HCT116 (cell line): ENCODE results near the gene UBE2E1.

Experiments
- CTCF ChIP-seq, 3 experiments: fragments of 200-600 bp in 1 of 3; sonication (generic) in 1 of 3; IDR thresholded peaks in 2 of 3; conservative IDR thresholded peaks in 1 of 3; 2 replicates each; pipeline ENCODE4 v1.5.1; 2012 to 2017; ENCODE audit warnings: low read depth in 2 of 3, low read length in 2 of 3, antibody characterized with exemption in 1 of 3, borderline replicate concordance in 1 of 3, control low read depth in 1 of 3, mild to moderate bottlenecking in 1 of 3, mixed read lengths in 1 of 3, mixed run types in 1 of 3, moderate library complexity in 1 of 3; ENCODE audit not compliant: insufficient read depth in 1 of 3
- FOSL1 ChIP-seq: IDR thresholded peaks from 2 replicates; pipeline ENCODE4 v1.6.1; 2012; ENCODE audit warnings: low read depth
- MAX ChIP-seq: IDR thresholded peaks from 2 replicates; pipeline ENCODE4 v1.6.1; 2012
- RAD21 ChIP-seq: IDR thresholded peaks from 2 replicates; pipeline ENCODE4 v1.6.1; 2012; ENCODE audit warnings: low read depth, mild to moderate bottlenecking
- SP1 ChIP-seq: IDR thresholded peaks from 2 replicates; pipeline ENCODE4 v1.6.1; 2012; ENCODE audit warnings: low read depth
- YY1 ChIP-seq: IDR thresholded peaks from 2 replicates; pipeline ENCODE4 v1.6.1; 2011; ENCODE audit warnings: low read length, low read depth, moderate library complexity, mild to moderate bottlenecking; ENCODE audit not compliant: insufficient replicate concordance; ENCODE audit errors: extremely low read depth

GRCh38 chr3:23826382-23827064 is 20.8 kb downstream of the UBE2E1 start:
- TF ChIP-seq CTCF (IDR thresholded peaks at IDR 0.05 in 2 of 3, conservative IDR thresholded peaks at IDR 0.05 in 1 of 3; ENCODE audit: borderline replicate concordance in 1 of 3, insufficient read depth in 1 of 3, low read depth in 2 of 3, low read length in 2 of 3) (no peak), SP1 (no peak), FOSL1 (no peak), YY1 (no peak), RAD21 (no peak), MAX (no peak)
